Measurements from ENCODE around the gene STX19. TPM values are rescaled to one million over a fixed set of nuclear protein-coding genes. Genes with fewer than 3 reads are reported as not detected.

The STX19 gene, protein sequence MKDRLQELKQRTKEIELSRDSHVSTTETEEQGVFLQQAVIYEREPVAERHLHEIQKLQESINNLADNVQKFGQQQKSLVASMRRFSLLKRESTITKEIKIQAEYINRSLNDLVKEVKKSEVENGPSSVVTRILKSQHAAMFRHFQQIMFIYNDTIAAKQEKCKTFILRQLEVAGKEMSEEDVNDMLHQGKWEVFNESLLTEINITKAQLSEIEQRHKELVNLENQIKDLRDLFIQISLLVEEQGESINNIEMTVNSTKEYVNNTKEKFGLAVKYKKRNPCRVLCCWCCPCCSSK
- total RNA-seq: not detected in 2 replicates

GRCh38 chr3:94028093-94028837 is at the start of gene STX19:
Gene STX19, minus strand, starts transcription at chr3:94028597. Its CDS starts 13,328 bp downstream, at chr3:94015269.

GRCh38 chr3:94062513-94063404 is 34.4 kb upstream of the STX19 start, which contains the start of the genes DHFR2 and NSUN3:
Gene DHFR2, minus strand, starts transcription at chr3:94062916. Its CDS starts 1,405 bp downstream, at chr3:94061511.
Gene NSUN3, plus strand, starts transcription at chr3:94063061. Its CDS starts 66 bp downstream, at chr3:94063127.

DNA sequence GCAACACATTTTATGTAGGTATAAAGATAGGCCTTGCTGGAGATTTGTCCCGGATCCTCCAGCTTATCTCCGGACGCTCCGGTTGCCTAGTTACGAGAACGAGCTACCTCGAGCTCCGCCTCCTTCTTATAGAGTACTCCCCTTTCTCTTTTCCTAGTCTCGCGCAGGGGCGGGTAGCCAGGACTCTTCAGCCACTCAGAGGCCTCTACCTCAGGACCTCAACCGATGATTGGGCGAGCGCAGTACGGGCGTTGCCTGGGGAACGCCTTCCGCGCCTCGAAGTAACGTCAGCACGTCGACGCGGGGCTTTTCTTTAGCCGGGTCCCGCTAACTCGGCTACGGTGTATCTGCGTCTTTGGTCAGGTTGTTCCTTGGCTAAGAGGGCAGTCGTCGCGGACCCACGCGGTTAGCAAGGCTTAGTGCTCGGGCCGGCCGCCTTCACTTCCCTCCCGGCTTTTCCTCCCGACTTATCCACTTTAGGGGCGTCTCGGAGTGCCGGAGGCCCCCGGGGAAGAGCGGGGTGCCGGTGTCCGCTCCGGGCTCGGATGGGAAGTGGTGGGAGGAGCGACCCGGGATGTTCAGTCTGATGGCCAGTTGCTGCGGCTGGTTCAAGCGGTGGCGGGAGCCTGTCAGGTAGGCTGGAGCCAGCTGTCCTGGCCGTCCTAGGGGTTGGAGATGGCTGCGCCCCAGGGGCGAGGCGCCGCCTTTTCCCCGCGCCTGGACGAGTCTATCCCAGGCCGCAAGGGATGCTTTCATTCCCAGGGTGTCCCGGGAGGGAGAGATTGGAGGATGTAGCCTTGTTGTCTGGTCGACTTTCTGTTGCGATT is 48.3 kb downstream of the STX19 start, which contains the start of gene ARL13B:
Gene ARL13B (plus strand): TSS at position 306 of the 827 bp plus-strand sequence. CDS start 269 bp downstream, at position 575.

GRCh38 chr3:93973131-93974126 is 55.0 kb downstream of the STX19 start, which contains the start of gene PROS1:
Gene PROS1, minus strand, starts transcription at chr3:93973896. Its CDS starts 147 bp downstream, at chr3:93973749.

Other genes starting within 250 kb of the STX19 start
- 22.5 and 25.2 TPM in 2 replicates for gene PROS1, start 54.7 kb downstream of the STX19 start, total RNA-seq
- 7.0 and 7.9 TPM in 2 replicates for gene ARL13B, start 48.4 kb downstream of the STX19 start, total RNA-seq
- gene DHFR2, start 34.3 kb upstream of the STX19 start, total RNA-seq: 7.0 and 7.6 TPM in 2 replicates
- 11.4 and 15.7 TPM in 2 replicates for gene NSUN3, start 34.5 kb upstream of the STX19 start, total RNA-seq

All from smooth muscle cell of trachea (primary cell).